HG03175 (cell line): ENCODE results near the gene ORM1.

ENCODE experiments used
- ATAC-seq: cut with Tn5 transposase; IDR thresholded peaks from one replicate; pipeline ENCODE4 v1.9.1; 2021; ENCODE audit warnings: mild to moderate bottlenecking, moderate library complexity; ENCODE audit not compliant: unreplicated experiment

The ORM1 gene

DNA sequence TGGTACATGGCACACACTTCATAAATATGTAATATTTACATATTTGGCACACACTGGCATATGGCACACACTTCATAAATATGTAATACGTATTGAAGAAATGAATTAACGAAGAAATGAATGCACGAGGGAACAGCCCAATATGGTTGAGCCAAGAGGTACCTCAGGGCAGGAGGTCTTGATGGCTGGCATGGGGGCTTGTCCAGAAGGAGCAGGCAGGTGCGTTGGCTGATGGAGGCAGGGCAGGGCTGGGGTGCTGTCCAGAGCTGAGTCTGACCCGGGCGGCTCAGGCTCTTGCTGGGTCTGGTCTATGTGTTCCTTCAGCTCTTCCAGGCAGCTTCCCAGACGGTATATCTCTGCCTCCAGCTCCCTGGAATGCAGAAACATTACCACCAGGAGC, 38.6 kb downstream of the ORM1 start:
- ATAC-seq, result no peak

- no peak for ATAC-seq
These were observed 39.5 kb downstream of the ORM1 start for GRCh38 chr9:114362394-114362793.

GRCh38 chr9:114363424-114363823, 40.5 kb downstream of the ORM1 start:
- ATAC-seq, result no peak

- ATAC-seq, result no peak
These were observed 41.5 kb downstream of the ORM1 start for GRCh38 chr9:114364134-114365041.

DNA sequence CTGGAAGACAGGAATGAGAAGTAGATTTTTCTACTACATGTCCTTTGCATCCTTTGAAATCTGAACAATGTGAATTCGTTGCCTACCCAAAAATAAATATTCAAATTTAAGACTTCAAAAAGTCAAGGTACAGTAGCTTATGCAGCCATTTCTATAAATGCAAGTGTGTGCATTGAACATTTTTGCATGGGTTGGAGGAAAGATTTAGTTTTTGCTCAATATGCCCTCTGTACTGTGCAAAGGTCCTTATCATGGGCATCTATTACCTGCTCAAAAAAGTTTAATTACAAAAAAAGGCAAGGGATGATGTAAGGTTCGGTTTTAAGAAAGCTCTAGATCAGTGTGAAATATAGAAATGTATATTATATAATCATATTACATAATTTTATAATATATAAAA, 42.3 kb downstream of the ORM1 start:
- no peak for ATAC-seq

DNA sequence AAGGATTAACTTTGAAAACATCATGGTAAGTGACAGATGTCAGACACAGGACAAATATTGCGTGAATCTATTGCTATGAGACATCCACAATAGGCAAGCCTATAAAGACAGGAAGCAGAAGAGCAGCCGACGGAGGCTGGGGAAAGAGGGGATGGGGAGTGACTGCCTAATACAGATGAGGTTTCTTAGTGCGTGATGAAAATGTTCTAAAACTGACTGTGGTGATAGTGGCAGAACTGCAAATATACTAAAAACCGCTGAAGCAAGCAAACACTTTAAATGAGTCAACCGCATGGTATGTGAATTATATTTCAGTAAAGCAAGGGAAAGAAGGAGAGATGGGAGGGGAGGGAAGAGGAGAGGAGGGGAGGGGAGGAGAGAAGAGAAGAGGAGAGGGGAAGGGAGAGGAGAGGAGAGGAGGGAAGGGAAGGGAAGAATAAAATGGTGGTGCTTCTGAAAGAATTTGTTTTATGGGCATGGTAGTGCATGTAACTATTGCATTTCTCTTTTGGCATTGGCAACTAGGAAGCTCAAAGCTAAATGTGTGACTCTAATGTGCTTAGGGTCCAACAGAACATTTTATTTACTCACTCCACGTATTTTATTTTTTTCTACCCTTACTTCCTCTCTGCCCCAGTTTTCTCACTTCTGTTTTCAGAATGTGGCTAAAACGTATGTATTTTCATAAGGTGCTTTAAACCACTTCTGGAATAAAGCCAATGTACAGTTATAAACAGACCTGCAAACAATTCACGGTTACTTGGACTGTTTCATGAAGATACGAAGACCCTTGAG, 43.6 kb downstream of the ORM1 start:
- peak; percentile 49 for ATAC-seq

GRCh38 chr9:114367366-114367765, 44.5 kb downstream of the ORM1 start:
- ATAC-seq, result no peak

DNA sequence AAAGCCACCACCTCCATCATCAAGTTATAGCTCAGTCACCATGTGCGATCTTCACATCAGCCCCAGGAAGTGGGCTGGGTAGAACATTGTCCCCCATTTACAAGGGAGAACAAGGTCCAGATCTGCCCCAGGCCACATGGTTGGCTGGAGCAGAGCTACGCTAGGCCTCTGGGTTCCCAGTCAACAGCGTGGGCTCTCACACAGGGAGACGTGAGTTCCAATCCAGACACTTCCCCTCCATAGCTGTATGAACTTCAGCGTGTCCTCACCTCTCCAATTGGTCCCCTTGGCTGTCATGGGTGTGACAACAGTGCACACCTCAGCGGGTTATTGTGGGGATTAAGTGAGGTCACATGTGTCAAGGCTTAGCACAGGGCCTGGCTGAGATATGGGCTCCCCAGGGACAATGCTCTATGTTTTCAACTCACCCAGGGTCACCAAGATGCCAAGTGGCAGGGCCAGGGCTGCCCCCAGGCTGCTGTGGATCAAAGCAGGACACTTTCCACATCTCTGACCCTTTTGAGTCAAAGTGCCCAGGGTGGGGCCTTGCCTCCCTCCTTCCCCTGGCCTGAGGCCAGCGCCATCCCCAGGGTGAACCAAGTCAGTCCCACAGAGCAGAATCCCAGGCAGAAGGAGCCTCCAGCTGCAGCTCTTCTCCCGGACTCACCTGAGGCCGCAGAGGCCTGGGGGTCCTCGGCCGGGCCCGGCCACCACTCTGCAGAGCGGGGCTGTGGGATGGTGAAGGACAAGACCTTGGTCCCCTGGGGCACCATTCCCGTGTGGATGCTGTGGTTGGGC, 45.1 kb downstream of the ORM1 start:
- no peak for ATAC-seq

DNA sequence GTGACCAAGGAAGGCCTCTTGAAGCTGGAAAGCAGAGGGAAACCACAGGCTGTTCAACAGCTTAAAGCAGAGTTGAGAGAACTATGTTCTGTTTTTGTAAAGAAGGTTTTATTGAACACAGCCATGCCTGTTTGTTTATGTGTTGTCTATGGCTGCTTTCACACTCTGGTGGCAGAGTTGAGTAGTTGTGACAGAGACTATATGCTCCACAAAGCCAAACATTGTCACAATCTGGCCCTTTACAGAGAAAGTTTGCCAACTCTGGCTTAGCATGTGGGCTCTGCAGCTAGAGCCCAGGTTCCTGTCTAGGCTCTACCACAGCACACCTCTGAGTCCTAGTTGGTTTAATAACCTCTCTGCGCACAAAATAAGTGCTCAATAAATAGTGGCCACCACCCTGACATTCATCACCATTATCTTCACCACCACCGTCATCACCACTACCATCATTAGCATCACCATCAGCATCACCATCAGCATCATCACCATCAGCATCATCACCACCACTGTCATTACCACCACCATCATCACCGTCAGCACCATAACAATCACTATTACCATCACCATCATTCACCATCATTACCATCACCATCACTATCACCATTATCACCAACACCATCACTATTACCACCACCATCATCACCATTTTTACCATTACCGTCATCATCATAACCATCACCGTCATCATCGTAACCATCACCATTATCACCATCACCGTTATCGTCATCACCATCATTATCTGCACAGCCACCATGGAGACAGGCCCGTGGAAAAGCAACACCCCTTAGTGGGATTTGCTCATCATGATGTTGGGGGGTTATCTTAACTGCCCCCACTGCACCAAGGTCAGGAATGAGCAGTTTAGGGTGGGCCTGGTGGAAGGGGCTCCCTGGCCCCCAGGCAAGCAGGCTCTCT, 46.6 kb downstream of the ORM1 start:
- no peak for ATAC-seq

DNA sequence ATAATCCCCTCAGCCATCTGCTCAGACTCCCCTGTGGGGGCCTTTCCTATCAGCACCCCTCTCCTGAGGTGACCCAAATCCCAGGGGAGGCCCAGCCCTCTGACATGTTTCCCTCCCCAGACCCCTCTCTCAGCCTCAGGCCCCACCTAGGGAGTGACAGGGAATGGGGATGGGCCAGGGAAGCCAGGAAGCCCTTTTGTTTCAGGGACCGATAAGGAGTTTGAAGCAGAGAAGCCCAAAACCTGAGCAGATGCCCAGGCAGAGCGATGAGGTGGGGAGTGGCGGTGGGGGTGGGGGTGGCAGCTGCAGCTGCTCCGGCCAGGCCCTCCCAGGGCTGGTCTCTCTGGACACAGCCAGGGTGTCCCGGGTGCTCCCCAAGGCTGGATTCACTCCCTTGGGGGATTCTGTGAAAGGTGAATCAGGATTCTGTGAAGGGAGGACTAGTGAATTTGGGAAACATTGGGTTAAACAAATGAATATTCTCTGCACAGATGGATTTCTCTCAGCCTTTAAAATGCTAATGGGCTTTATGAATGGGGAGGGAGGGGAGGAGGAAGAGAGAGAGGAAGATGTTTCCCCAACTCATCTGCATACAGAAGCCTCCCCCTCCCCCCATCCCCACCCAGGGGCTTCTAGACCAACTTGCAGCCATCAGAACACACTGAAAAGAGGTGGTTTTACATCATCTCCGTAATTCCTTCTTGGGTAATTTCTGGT, 47.5 kb downstream of the ORM1 start:
- no peak for ATAC-seq

DNA sequence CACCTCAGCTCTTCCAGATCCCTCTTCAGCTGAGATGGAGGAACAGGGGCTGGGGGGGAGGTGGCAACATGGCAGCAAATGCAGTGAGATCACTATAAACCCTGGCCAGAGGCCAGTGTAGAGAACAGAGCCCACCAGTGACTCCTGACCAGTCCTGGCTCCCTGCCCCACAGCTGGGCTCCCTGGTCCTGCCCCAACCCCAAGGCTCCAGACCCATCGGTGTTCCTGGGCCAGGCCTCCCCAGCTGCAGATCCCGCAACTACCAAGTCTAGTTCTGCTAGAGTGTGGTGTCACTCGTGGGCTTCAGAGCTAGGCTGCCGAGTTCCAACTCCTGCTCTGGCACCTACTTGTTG, 48.0 kb downstream of the ORM1 start:
- no peak for ATAC-seq

GRCh38 chr9:114371343-114371944, 48.5 kb downstream of the ORM1 start:
- no peak for ATAC-seq

DNA sequence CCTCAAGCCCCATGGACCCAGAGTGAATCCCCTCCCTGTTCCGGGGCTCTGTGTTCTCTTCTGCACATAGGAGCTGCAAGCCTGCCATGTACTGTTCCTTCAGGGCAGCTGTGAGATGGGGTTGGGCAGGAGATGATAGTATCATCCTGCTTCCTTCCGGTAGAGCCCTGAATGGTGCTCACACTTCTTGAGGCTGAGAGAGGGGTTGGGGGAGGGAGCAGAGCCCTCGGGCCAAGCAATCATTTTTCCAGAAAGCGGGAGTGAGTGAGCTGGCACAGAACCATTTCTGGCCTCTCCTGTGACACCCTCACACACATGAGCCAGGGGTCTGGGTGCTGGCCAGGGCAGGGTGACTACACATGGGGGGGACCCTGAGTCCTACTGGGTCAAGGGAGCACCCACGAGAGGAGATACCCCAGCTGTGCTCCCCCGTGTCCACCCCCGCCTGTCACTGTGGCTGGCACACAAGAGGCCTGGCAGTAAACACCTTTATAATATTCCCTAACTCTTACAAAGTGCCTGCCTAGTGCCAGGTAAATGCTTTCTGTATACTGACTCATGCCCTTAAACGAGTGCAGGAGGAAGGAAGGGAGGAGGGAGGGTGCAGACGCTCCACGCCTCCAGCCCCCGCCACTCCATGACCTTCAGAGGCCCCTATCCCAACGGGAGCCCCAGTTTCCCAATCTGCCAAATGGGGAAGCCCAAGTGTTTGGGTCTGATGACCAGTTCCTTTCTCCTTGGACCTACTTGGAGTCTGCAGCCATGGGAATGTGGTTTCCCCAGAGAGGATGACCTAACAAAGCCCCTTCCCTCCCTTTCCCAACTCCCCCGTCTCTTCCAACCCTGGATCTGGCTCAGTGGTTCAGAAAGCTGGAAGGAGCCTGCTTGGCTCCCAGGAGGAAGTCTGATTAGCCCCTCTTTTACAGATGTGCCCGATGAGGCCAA, 49.3 kb downstream of the ORM1 start:
- ATAC-seq, result peak; percentile 19

DNA sequence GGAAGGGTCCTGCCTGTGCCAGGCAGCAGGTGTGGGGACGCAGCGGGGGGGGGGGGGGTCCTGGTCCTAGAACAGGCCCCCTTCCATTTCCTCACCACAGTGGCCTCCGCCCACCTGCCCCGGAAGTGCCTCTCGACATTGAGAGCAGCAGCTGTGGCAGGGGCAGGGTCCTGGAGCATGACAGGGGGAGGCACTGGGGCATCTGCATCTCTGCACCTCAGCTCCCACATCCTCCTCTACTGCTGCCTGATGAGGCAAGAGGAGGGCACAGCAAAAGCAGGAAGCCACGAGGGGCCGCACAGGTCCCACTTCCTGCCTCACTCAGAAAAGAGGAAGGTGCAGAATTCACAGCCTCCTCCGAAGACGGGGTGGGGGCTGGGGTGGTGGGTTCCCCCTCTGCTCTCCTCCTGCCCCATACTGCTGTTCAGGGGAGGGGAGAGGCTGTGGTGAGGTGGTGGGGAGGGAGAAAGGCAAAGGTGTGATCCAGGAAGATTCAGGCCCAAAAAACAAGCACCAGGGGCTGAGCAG, 50.1 kb downstream of the ORM1 start:
- peak; percentile 93 for ATAC-seq

- no peak for ATAC-seq
These were observed 51.2 kb downstream of the ORM1 start for GRCh38 chr9:114373960-114374730.

- ATAC-seq, result no peak
These were observed 52.0 kb downstream of the ORM1 start for GRCh38 chr9:114374936-114375335.
